ENCODE data around the gene BAX.

DNA sequence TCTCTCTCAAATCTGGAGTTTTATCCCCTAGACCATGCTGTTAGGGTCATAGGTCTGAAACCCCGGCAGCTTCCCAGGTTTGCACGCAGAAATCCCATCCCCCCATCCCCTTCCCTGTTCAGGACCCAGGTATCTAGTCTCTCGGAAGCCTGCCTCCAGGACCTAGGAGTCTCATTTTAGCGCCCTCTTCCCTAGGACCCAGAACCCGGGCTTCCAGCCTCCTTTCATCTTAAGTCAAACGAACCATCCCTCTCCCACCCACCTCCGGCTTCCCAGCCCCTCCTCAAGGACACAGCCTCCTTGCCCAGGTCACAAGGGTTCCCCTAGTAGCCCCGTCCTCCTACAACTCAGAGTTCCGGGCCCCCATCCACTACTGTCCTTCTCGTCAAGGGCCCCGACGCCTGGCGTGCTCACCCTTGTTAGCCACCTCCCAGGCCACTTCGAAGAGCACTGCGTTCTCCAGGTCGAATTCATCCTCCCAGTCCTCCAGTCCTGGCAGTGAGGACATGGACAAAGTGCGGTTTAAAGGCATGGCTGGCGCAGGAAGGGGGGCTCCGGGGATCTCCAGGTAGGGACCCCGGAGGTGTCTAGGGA, 38.0 kb downstream of the BAX start:
- TF ChIP-seq CTCF (IDR thresholded peaks at IDR 0.05; ENCODE audit: low read length) (no peak), EZH2phosphoT487 (IDR thresholded peaks at IDR 0.05; ENCODE audit: low read length) (no peak)
